Stimulated activated CD4-positive, alpha-beta T cell treated with anti-CD3 and anti-CD28 coated beads, TNF-alpha, amount 100 ng/mL, for 4 hours (primary cell): ENCODE data around the gene GBGT1.

ENCODE experiments used
- DNase-seq, 3 experiments: peaks; one replicate each; pipeline ENCODE4 v3.0.0-alpha.2; 2020; ENCODE audit warnings: low read depth in 3 of 3

GBGT1 gene

GRCh38 chr9:133143639-133144141, 20.0 kb downstream of the GBGT1 start:
- DNase-seq, result no peak

- no peak for DNase-seq
These were observed 20.8 kb downstream of the GBGT1 start for GRCh38 chr9:133142684-133143622.

- DNase-seq, result peak in 1 of 3 experiments; percentile 60
These were observed 21.7 kb downstream of the GBGT1 start for GRCh38 chr9:133141833-133142595.

GRCh38 chr9:133140606-133141005, 23.1 kb downstream of the GBGT1 start:
- DNase-seq, result no peak

DNA sequence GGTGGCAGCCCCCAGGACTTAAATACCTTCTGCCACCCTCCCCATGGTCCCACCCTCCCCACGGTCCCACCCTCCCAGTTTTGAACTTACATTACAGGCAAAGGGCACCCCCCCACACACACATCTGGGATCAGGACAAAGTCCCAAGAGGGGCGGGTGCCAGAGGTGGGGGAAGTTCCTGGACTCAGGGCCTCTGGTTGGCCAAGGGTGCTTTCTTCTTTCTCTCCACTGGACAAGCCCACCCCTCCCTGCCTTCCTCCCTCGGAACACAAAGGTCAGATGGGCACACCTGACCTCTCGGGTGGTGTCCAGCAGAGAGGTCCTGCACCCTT, 23.6 kb downstream of the GBGT1 start:
- DNase-seq, result no peak

GRCh38 chr9:133139246-133140173, 24.2 kb downstream of the GBGT1 start:
- DNase-seq, result no peak

GRCh38 chr9:133137451-133138231, 26.1 kb downstream of the GBGT1 start:
- DNase-seq, result no peak

DNA sequence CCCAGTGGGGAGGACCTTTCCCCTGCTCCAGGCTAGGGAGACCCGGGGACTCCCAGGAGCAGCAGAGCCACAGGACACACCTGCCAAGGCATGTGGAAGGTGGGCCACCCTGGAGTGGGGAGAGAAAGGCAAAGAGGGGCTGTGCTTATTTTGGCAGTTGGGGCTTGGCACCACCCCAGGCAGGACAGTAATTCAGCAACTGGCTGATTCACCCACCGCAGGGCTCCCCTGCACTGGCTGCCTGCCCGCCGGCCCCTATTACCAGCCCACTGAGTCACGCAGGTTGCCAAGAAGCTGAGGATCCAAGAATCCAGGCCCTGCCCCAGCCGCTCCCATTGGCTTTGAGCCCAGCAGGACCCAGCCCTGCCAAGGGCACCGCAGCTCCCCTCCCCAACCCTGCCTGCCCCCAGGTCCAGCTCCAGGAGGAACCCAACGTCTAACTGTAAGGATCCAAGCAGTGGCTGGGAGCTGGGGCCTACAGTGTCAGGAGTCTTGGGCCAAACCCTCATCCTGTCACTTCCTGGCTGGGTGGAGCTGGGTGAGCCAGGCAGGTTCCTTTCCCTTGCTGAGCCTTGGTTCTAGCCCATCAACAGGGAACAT, 28.5 kb downstream of the GBGT1 start:
- no peak for DNase-seq

DNA sequence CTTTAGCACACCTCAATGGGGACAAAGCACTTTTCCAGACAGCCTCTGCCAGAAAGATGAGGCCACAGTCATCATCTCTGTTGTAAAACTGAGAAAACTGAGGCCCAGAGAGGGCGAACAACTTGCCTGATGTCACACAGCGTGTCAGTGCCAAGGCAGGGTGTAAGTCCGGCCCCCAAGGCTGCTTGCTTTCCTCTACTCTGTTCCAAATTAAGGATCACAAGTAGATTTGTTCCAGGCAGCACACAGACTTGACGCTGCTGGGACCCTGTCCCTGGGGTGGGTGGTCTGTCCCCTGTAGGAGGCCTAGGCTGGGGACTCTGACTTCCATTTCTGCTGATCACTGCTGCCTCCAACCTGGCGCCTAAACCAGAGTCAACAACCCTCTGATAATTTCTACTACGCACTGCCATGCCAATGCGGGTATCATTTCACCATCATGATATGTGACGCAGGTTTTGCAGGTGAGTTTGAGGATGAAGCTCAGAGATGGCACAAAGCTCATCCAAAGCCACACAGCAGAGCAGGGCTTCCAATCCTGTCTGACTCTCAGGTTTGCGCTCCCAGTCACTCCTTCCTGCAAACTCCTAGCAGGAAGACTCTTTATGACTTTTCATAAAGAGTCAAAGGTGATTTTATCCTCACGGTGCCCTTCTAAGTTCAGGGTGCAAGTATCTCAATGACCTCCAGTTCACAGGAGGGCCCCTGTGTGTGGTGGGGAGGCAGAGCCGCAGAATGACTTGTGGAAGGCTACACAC, 29.1 kb downstream of the GBGT1 start:
- no peak for DNase-seq

DNA sequence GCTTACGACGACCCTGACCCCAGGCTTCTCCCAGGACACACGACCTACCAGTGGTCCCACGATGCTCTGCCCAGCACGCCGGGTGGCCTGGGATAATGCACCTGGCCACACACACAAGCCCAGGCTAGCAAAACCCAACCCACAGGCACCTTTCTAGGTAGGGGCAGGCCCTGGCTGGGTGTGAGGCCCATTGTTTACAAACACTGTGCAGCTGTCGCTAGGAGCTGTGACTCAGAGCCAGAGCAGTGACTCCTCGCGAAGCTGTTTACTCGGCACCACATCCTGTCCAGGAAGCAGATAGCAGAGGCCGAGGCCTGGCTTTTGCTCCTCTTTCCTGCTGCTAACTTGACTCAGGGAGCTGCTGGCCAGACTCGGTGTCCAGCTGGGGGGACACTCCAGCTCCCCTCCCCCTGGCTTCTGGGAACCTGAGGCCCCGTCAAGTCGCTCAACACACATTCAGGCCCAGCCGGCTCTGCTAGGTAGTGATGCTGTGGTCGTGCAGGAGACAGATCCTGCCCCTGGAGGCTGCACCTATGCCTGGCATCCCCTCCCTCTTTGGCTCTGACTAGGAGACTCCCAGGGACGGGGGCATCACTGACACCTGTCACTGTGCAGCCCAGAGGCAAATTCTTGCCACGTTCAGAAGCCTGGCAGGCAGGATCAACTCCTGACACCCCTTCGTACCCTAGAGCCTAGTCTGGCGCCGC, 29.9 kb downstream of the GBGT1 start:
- DNase-seq, result peak in 2 of 3 experiments; percentile 65 to 70

GRCh38 chr9:133132174-133132573, 31.5 kb downstream of the GBGT1 start:
- DNase-seq, result no peak

- no peak for DNase-seq
These were observed 32.2 kb downstream of the GBGT1 start for GRCh38 chr9:133131506-133131905.

DNA sequence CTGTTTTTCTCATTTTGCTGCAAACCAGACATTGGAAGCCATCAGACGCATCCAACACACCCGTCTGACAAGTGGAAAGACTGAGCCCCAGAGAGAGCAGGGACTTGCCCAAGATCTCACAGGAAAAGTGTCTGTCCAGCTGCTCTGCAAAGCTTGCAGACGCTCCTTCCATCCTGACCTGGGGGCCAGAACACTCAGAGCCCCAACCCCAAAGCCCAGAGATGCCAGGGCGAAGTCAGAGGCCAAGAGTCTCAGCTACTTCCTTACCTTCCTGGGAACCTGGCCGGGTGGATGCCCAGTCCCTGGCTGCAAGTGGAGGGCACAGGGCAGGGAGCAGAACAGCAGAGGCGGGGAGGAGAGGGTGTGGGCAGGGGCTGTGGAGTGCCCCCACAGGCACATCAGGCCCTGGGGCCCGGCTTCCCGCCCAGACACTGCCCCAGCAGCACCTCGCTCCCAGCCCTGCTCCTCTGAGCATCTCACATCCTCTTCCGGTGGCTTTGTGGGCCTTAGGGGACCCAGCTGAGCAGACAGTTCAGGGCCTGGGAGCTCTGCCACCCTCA, 32.9 kb downstream of the GBGT1 start:
- no peak for DNase-seq

- no peak for DNase-seq
These were observed 34.5 kb downstream of the GBGT1 start for GRCh38 chr9:133129001-133129795.

- no peak for DNase-seq
These were observed 35.6 kb downstream of the GBGT1 start for GRCh38 chr9:133128152-133128551.

- DNase-seq, result no peak
These were observed 36.3 kb downstream of the GBGT1 start for GRCh38 chr9:133127340-133127981.

- no peak for DNase-seq
These were observed 36.9 kb downstream of the GBGT1 start for GRCh38 chr9:133126697-133127339.
